HG03439 (cell line): ENCODE data around the gene MAMDC4.
A peak's percentile ranks its signal among the peaks of the same experiment; 100 is the strongest.
"Not testable (repeated sequence)": the region's sequence is repeated elsewhere in the genome, so short reads cannot be mapped to it uniquely, and the experiment has no call there.

Source experiments
- ATAC-seq: cut with Tn5 transposase; IDR thresholded peaks from one replicate; pipeline ENCODE4 v1.9.1; 2021; ENCODE audit warnings: mild to moderate bottlenecking, moderate library complexity; ENCODE audit not compliant: unreplicated experiment

MAMDC4 gene

GRCh38 chr9:136860529-136860928, 8.4 kb downstream of the MAMDC4 start:
- no peak for ATAC-seq

DNA sequence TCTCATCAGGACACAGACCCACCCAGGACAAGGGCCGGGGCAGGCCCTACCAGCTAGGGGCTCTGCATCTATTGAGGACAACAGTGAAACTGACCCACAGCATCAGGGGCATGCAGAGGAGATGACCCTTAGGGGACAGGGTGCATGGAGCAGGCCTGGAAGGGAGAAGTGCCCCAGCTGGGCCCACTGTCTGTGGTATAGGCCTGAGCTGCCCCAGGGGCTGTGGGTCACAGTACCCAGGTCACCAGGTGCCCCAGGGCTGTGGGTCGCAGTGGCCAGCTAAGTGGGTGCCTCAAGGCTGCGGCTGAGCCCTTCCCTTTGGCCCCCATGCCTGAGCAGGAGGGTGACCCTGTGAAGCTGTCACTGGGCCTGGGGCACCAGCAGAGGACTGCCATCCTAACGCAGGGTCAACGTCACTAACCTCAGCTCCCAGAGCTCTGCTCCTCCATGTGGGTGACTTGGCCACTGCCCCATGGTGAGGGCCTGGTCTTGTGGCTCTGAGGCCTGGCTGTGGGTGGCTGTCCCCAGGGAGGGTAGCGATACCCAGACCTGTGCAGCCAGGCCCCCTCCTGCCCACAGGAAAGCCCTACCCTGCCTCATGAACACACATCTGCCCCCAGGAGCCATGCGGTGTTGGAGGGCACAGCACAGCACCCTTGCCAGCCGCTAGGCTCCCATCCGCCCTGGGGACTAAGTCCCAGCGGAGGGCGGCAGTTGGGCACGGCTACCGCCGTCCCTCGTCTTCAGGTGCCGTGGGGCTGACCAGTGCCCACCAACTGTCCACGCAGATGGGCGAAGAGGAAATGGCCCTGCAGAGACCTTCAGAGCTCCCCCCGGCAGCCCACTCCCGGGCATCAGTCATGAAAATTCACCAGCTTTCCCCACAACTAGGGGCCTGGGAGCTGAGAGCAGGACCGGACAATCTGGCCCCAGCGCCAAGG, 9.1 kb downstream of the MAMDC4 start:
- no peak for ATAC-seq

- ATAC-seq: no peak
Measured at GRCh38 chr9:136861874-136862457, 9.8 kb downstream of the MAMDC4 start.

DNA sequence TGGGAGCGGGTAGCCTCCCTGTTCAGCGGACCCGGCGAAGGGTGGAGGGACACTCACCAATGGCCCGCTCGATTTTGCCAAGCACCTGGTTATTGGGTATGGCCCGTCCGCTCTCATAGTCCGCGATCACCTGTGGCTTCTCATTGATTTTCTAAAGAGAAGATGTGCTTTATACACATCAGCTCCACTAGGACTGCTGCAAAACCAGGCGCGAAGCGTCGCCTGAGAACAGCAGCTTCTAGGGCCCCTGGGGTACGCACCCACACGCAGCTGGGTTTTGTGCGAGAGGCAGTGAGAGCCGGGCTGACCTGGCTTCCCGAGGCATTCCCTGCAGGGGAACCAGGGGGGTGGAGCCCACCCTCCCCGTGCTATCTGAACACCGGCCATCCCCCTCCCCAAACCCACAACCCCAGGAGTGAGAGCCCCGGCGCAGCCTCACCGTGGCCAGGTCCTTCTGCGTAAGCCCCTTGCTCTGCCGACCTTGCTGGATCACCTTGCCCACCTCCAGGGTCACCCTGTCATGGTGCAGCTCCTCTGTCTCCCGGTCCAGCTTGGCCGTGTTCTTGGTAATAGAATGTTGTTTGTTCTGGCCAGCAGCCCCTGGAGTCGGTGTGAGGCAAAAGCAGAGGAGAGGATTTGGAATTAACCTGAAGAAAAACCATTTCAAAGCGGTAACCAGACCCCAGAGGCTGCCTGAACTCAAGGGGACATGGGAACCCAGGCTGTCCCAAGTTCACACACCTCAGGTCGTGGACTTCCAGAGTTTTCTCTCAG, 10.9 kb downstream of the MAMDC4 start:
- ATAC-seq: no peak

DNA sequence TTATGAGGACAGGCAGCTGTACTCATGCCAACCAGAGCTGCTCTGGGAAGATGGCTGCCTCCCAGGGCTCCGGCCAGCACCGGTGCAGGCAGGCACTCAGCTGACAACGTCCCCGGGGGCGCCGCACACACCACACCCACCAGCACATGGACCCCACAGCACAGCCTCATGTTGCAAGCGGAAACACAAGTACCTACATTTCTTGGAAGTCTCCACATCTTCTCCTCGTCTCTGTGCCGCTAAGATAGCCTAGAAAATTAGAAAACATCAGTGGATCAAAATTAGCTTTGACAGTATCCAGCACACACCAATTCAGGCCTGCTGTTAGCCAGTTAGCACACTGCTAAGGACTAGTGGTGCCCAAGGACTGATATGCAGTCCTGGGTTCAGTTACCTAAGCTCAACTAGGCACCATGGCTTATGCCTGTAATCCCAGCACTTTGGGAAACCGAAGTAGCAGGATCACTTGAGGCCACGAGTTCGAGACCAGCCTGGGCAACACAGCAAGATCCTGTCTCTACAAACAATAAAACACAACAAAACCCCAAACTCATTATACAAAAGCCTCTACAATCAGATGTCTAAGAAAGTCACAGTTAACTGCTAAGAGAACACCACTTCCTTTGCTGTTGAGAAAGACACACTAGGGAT, 11.6 kb downstream of the MAMDC4 start:
- no peak for ATAC-seq

DNA sequence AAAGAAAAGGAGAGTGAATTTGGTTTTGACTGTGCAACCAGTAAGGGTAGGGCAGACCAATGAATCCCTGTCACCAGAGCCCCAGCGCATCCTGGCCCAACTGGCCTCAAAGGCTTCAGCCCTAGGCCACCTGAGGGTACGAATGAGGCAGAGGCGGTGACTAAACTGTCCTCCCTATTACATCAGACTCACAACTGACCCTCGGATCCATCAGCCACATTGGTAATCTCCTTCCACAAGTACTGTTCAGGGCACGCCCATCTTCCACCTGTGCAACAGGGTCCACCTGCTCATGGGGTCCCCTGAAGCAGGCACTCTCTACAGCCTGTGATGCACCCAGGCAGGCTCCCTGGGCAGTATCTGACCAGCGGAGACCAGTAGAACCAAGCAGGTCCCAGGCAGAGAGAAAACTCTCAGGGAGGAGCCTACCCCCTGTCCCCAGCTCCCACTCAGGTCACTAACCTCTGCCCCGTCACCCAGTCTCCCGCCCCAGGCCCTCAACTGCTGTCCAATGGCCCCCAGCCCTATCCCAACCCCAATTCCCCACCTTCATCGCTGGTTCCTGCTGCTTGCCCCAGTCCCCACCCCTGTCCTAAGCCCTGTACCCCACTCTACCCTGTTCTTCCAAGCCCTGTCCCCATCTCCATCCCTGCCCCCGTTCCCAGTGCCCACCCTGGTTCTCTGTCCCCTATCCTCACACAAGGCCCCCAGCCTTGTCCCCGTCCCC, 13.1 kb downstream of the MAMDC4 start:
- no peak for ATAC-seq

DNA sequence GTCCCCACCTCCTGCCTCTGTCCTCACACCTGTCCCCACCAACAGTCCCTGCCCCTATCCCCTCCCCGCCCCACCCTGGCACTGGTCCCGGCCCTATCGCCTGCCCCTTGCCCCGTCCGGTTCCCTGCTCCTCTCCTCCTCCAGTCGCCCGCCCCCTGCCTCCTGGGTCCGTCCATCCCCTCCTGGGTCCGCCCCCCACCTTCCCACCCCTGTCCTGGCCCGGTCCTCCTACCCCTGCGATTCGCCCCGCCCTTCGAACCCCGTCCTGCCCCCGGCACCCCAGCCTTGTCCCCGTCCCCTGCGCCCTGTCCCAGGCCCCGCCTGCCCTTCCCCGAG, 13.6 kb downstream of the MAMDC4 start:
- ATAC-seq: no peak

GRCh38 chr9:136866898-136867421, 14.8 kb downstream of the MAMDC4 start:
- not testable (repeated sequence) for ATAC-seq

DNA sequence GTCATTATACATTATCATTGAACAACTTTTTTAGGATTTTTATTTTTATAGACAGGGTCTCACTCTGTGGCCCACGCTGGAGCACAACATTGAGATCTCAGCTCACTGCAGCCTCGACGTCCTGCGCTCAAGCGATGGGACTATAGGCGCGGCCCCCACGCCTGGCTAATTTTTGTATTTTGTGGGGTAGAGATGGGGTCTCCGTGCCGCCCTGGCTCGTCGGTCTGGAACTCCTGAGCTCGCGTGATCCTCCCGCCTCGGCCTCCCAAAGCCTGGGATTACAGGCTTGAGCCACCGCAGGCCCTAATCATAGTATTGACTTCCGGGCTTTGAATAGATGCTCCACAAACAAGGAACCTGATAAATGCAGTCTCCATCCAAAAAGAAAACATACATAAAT, 15.3 kb downstream of the MAMDC4 start:
- ATAC-seq: no peak

- no peak for ATAC-seq
Measured at GRCh38 chr9:136867917-136868316, 15.8 kb downstream of the MAMDC4 start.

- no peak for ATAC-seq
Measured at GRCh38 chr9:136868644-136869043, 16.5 kb downstream of the MAMDC4 start.

GRCh38 chr9:136869611-136870010, 17.5 kb downstream of the MAMDC4 start:
- ATAC-seq: not testable (repeated sequence)

GRCh38 chr9:136875155-136875554, 23.0 kb downstream of the MAMDC4 start:
- no peak for ATAC-seq

GRCh38 chr9:136876476-136876875, 24.3 kb downstream of the MAMDC4 start:
- no peak for ATAC-seq

DNA sequence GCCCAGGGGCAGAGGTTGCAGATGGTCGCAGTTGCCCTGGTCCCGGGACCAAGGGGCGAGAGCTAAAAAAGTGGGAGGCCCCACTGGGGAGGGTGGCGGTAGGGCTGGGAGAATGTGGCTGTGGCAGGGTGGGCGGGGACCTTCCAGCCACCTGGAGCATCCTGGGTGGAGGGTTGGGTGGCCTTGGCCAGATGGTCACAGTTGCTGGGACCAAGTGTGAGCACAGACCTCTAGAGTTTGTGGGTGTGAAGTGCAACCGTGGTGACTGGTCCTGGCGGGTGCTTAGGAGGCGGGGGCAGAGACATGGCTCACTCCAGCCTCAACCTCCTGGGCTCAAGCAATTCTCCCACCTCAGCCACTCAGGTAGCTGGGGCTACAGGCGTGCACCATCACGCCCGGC, 28.5 kb downstream of the MAMDC4 start:
- no peak for ATAC-seq

DNA sequence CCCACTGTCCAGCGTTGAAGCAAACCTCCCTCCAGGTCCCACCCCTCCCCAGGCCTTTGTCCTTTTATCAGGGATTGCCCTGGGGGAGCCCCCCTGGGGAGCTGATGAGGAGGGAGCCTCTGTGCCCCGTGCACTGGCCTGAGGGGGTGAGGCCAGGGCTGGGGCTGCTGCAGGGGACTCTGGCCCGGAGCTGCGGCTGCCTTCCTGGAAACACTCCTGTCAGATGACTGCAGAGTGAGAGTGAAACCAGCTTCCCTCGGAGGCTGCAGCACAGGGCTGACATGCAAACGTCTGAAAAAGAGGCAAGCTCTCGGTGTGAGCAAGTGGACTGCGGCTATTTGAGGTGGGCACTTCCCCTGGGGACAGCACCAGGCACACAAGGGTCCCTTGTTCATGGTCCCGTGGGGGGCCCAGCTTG, 29.6 kb downstream of the MAMDC4 start:
- peak; percentile 29 for ATAC-seq

DNA sequence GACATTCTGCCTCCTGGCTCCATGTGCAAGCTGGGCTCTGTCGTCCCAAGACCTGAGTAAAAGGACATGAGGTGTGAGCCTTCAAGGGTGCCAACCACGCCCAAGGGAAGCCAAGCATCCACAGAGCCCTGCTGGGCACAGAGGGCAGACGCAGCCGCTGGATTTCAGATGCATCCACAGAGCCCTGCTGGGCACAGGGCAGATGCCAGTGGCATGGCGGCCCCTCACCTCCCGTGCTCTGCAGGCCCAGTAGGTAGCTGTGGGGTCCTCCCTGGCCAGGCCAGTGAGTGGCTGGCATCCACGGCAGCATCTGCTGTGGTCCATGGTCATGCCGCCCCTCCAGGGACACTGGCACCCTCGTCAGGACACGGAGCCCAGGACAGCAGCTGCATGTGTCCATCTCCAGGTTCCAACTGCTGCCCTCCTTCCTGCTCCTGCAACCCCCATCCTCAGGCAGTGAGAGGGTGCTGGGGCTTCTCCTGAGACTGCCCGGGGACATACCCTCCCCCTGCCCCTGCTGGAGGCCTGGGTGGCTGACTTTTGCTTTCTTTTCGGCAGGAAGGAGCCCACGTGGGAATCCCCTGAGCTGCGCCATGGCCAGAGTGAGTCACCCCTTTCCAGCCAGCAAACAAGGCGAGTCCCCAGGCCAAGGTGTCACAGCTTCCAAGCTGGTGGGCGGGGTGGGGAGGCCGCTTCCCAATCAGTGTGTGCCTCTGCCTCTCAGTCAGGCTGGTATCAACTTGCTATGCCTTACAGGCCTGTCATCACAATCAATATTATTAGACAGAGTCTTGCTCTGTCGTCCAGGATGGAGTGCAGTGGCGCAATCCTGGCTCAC, 30.2 kb downstream of the MAMDC4 start:
- ATAC-seq: peak; percentile 25

DNA sequence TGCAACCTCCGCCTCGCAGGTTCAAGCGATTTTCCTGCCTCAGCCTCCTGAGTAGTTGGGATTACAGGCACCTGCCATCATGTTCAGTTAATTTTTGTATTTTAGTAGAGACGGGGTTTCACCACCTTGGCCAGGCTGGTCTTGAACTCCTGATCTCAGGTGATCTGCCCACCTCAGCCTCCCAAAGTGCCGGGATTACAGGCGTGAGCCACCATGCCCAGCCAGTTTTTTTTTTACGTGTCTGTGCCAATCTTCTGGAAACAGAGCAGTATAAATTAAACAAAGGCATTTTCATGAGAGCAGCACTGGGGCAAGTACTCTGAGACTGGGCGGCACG, 30.8 kb downstream of the MAMDC4 start:
- ATAC-seq: not testable (repeated sequence)

GRCh38 chr9:136883670-136884069, 31.5 kb downstream of the MAMDC4 start:
- not testable (repeated sequence) for ATAC-seq
